ENCODE measurements around the gene TCERG1L. TPM values are rescaled to one million over a fixed set of nuclear protein-coding genes. Genes with fewer than 3 reads are reported as not detected.

TCERG1L gene
- total and polyA plus RNA-seq, 4 donors, result 1.9 to 23.5 (median 14.9) TPM

DNA sequence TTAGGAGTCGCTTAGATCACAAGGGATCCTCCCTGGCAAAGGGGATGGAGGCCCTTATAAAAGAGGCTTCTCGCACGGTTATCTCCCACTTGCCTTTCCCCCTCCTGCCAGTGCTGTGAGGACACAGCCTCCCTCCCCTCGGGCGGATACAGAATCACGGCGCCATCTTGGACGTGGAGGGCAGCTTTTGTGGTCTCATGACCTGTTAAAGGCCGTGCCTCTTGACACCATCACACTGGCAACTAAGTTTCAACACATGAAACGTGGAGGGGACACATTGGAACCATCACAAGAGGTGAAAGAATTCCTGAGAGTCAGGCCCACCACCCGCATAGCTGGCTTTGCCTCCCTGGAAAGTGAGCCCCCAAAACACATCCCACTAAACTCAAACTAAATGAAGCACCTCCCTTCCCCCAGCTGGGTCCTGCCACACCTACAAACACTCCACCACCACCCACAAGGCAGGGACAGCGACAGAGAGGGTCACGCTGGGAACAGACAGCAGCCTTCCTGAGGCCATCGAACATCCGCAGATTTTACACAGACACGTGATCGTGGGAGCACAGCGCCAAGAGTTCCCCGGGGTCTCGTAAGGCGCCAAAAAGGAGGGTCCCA lies 110.6 kb downstream of the TCERG1L start:
- no peak for DNase-seq (ENCODE audit: low read depth in 4 of 6, low spot score in 6 of 6)
- Histone ChIP-seq H3K9me3 (ENCODE audit: control insufficient read depth, insufficient read depth, low read length) (no peaks in the 10 kb centered on the region), H3K4me3 (ENCODE audit: low read depth, low read length) (no peak overlapping the region), H3K4me1 (ENCODE audit: control insufficient read depth, insufficient read depth, low read length) (peaks cover 15% of the 10 kb centered on the region), H3K27me3 (ENCODE audit: control insufficient read depth, insufficient read depth, low read length) (peaks cover 10% of the 10 kb centered on the region), H3K36me3 (ENCODE audit: control insufficient read depth, insufficient read depth, low read length) (peaks cover 11% of the 10 kb centered on the region), H3K27ac (ENCODE audit: low read depth, low read length) (no peak overlapping the region)
- 88% methylated on average over 19 of the region's 21 CpGs for WGBS (ENCODE audit: insufficient coverage)

DNA sequence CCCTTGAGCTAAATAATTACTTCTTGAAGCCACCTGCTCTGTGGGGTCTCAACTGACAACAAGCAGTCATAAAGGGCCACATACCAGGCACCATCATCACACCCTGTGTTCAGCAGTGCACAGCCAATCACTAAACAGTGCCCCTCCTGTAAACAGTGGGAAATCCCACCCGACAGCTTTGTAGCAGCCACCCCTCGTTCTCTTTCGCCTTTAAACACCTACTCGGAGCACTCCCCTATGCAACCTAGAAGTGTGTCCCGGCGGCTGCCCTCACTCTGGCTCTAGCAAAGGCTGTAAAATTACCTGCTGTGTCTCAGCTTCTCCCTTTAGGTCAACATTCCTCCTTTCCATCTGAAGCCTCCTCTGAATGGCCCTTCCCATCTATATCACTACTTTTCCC lies 111.9 kb downstream of the TCERG1L start:
- WGBS (ENCODE audit: insufficient coverage), result 31% methylated on average over 6 of the region's 6 CpGs
- H3K36me3 ChIP-seq (ENCODE audit: control insufficient read depth, insufficient read depth, low read length), result peaks cover 12% of the 10 kb centered on the region
- H3K27ac ChIP-seq (ENCODE audit: low read depth, low read length), result no peak overlapping the region
- DNase-seq (ENCODE audit: low read depth in 4 of 6, low spot score in 6 of 6), result peak in 1 of 6 donors; percentile 67
- peaks cover 7% of the 10 kb centered on the region for H3K4me1 ChIP-seq (ENCODE audit: control insufficient read depth, insufficient read depth, low read length)
- peaks cover 10% of the 10 kb centered on the region for H3K27me3 ChIP-seq (ENCODE audit: control insufficient read depth, insufficient read depth, low read length)
- H3K9me3 ChIP-seq (ENCODE audit: control insufficient read depth, insufficient read depth, low read length), result no peaks in the 10 kb centered on the region
- H3K4me3 ChIP-seq (ENCODE audit: low read depth, low read length), result no peak overlapping the region

- Histone ChIP-seq H3K9me3 (ENCODE audit: control insufficient read depth, insufficient read depth, low read length) (no peaks in the 10 kb centered on the region), H3K36me3 (ENCODE audit: control insufficient read depth, insufficient read depth, low read length) (peaks cover 8% of the 10 kb centered on the region), H3K4me3 (ENCODE audit: low read depth, low read length) (no peak overlapping the region), H3K27ac (ENCODE audit: low read depth, low read length) (no peak overlapping the region), H3K4me1 (ENCODE audit: control insufficient read depth, insufficient read depth, low read length) (peaks cover 6% of the 10 kb centered on the region), H3K27me3 (ENCODE audit: control insufficient read depth, insufficient read depth, low read length) (peaks cover 10% of the 10 kb centered on the region)
- WGBS (ENCODE audit: insufficient coverage), result 81% methylated on average over 7 of the region's 7 CpGs
- DNase-seq (ENCODE audit: low read depth in 4 of 6, low spot score in 6 of 6), result no peak
Observed at GRCh38 chr10:131198843-131199242, 112.7 kb downstream of the TCERG1L start.

- no peak for DNase-seq (ENCODE audit: low read depth in 4 of 6, low spot score in 6 of 6)
- Histone ChIP-seq H3K36me3 (ENCODE audit: control insufficient read depth, insufficient read depth, low read length) (peaks cover 8% of the 10 kb centered on the region), H3K9me3 (ENCODE audit: control insufficient read depth, insufficient read depth, low read length) (no peaks in the 10 kb centered on the region), H3K4me1 (ENCODE audit: control insufficient read depth, insufficient read depth, low read length) (peaks cover 6% of the 10 kb centered on the region), H3K27ac (ENCODE audit: low read depth, low read length) (no peak overlapping the region), H3K4me3 (ENCODE audit: low read depth, low read length) (no peak overlapping the region), H3K27me3 (ENCODE audit: control insufficient read depth, insufficient read depth, low read length) (peaks cover 10% of the 10 kb centered on the region)
- 93% methylated on average over 10 of the region's 10 CpGs for WGBS (ENCODE audit: insufficient coverage)
Observed at GRCh38 chr10:131198401-131198800, 113.1 kb downstream of the TCERG1L start.

GRCh38 chr10:131196176-131196885 lies 115.2 kb downstream of the TCERG1L start:
- WGBS (ENCODE audit: insufficient coverage), result 89% methylated on average over 16 of the region's 18 CpGs
- Histone ChIP-seq H3K4me3 (ENCODE audit: low read depth, low read length) (no peak overlapping the region), H3K9me3 (ENCODE audit: control insufficient read depth, insufficient read depth, low read length) (no peaks in the 10 kb centered on the region), H3K27ac (ENCODE audit: low read depth, low read length) (no peak overlapping the region), H3K36me3 (ENCODE audit: control insufficient read depth, insufficient read depth, low read length) (peaks cover 8% of the 10 kb centered on the region), H3K27me3 (ENCODE audit: control insufficient read depth, insufficient read depth, low read length) (peaks cover 10% of the 10 kb centered on the region), H3K4me1 (ENCODE audit: control insufficient read depth, insufficient read depth, low read length) (peaks cover 6% of the 10 kb centered on the region)
- DNase-seq (ENCODE audit: low read depth in 4 of 6, low spot score in 6 of 6), result no peak

DNA sequence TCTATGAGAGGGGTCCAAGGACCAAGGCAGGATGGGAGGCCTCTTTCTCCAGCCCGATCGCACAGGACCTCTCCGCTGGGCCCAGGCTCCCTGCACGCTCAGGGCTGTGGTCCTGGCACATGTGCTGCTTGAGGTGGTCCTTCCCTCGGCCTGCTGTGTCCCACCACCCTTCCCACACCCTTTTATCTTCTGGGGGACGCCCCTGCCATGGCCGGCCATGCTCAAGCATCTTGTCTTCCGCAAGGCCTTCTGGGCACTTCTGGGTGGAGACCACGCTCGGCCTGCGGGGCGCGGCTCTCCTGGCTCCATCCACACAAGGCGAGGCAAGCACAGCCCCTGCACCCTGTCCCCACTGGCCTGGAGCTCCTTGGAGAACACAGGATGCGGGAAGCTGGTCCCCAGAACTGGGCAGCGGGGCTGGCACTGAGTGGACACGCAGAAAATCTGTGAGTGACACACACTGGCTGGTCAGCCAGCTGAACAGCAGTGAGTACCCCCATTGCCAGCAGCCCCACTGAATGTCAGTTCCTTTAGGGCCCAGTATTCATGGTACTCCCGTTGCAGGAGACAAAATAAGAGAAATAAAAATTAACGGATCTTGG lies 115.9 kb downstream of the TCERG1L start:
- Histone ChIP-seq H3K4me3 (ENCODE audit: low read depth, low read length) (no peak overlapping the region), H3K36me3 (ENCODE audit: control insufficient read depth, insufficient read depth, low read length) (peaks cover 8% of the 10 kb centered on the region), H3K9me3 (ENCODE audit: control insufficient read depth, insufficient read depth, low read length) (no peaks in the 10 kb centered on the region), H3K27me3 (ENCODE audit: control insufficient read depth, insufficient read depth, low read length) (peaks cover 10% of the 10 kb centered on the region), H3K27ac (ENCODE audit: low read depth, low read length) (no peak overlapping the region), H3K4me1 (ENCODE audit: control insufficient read depth, insufficient read depth, low read length) (peaks cover 6% of the 10 kb centered on the region)
- WGBS (ENCODE audit: insufficient coverage), result 86% methylated on average over 19 of the region's 19 CpGs
- no peak for DNase-seq (ENCODE audit: low read depth in 4 of 6, low spot score in 6 of 6)

GRCh38 chr10:131195116-131195515 lies 116.4 kb downstream of the TCERG1L start:
- H3K9me3 ChIP-seq (ENCODE audit: control insufficient read depth, insufficient read depth, low read length), result no peaks in the 10 kb centered on the region
- WGBS (ENCODE audit: insufficient coverage), result 96% methylated on average over 8 of the region's 9 CpGs
- DNase-seq (ENCODE audit: low read depth in 4 of 6, low spot score in 6 of 6), result no peak
- peaks cover 8% of the 10 kb centered on the region for H3K36me3 ChIP-seq (ENCODE audit: control insufficient read depth, insufficient read depth, low read length)
- no peak overlapping the region for H3K4me3 ChIP-seq (ENCODE audit: low read depth, low read length)
- H3K27ac ChIP-seq (ENCODE audit: low read depth, low read length), result no peak overlapping the region
- H3K4me1 ChIP-seq (ENCODE audit: control insufficient read depth, insufficient read depth, low read length), result peaks cover 6% of the 10 kb centered on the region
- H3K27me3 ChIP-seq (ENCODE audit: control insufficient read depth, insufficient read depth, low read length), result peaks cover 9% of the 10 kb centered on the region

GRCh38 chr10:131193923-131194322 lies 117.6 kb downstream of the TCERG1L start:
- no peak for DNase-seq (ENCODE audit: low read depth in 4 of 6, low spot score in 6 of 6)
- peaks cover 2% of the 10 kb centered on the region for H3K27me3 ChIP-seq (ENCODE audit: control insufficient read depth, insufficient read depth, low read length)
- peaks cover 3% of the 10 kb centered on the region for H3K4me1 ChIP-seq (ENCODE audit: control insufficient read depth, insufficient read depth, low read length)
- H3K36me3 ChIP-seq (ENCODE audit: control insufficient read depth, insufficient read depth, low read length), result peaks cover 8% of the 10 kb centered on the region
- over 99% methylated on average over 10 of the region's 15 CpGs for WGBS (ENCODE audit: insufficient coverage)
- H3K27ac ChIP-seq (ENCODE audit: low read depth, low read length), result no peak overlapping the region
- no peak overlapping the region for H3K4me3 ChIP-seq (ENCODE audit: low read depth, low read length)
- no peaks in the 10 kb centered on the region for H3K9me3 ChIP-seq (ENCODE audit: control insufficient read depth, insufficient read depth, low read length)

DNA sequence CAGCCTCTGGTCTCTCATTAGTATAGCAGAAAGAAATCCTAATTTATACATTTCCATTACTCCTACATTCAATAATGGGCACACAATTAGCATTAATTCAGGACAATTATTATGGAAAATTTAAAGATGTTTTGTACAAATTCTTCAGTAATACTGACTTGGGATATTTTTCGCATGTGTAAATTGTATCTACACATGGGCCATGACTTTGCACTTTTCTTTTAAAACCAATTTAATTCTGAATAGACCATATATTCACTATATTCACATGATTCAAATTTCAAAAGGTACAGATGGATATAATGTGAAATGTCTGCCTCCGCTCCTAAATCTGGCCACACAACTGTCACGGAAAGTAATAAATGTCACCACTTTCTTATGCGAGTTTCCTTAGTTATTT lies 123.0 kb downstream of the TCERG1L start:
- peaks cover 14% of the 10 kb centered on the region for H3K27me3 ChIP-seq (ENCODE audit: control insufficient read depth, insufficient read depth, low read length)
- peaks cover 19% of the 10 kb centered on the region for H3K4me1 ChIP-seq (ENCODE audit: control insufficient read depth, insufficient read depth, low read length)
- H3K9me3 ChIP-seq (ENCODE audit: control insufficient read depth, insufficient read depth, low read length), result no peaks in the 10 kb centered on the region
- WGBS (ENCODE audit: insufficient coverage), result no CpG with 5 or more reads among the region's 4 CpGs
- H3K36me3 ChIP-seq (ENCODE audit: control insufficient read depth, insufficient read depth, low read length), result no peaks in the 10 kb centered on the region
- no peak for DNase-seq (ENCODE audit: low read depth in 4 of 6, low spot score in 6 of 6)
- no peak overlapping the region for H3K27ac ChIP-seq (ENCODE audit: low read depth, low read length)
- H3K4me3 ChIP-seq (ENCODE audit: low read depth, low read length), result no peak overlapping the region

Data from spinal cord (tissue), 10 donors.